MM.1S (cell line): ENCODE measurements around the gene AGER.

Experiments used
- DNase-seq: peaks from one replicate; pipeline ENCODE4 v3.0.0-alpha.2; 2015
- H2AFZ ChIP-seq: fragments of 300-600 bp; sonication (generic); 2 replicates; pipeline ENCODE4 v1.6.0; 2016; ENCODE audit warnings: antibody characterized with exemption, low read length
- H3F3A ChIP-seq: fragments of 300-600 bp; sonication (generic); 2 replicates; pipeline ENCODE4 v1.6.1; 2016; ENCODE audit warnings: mild to moderate bottlenecking, antibody characterized with exemption, low read length, moderate library complexity, mixed read lengths; ENCODE audit not compliant: insufficient read depth
- H3K27ac ChIP-seq: fragments of 300-600 bp; sonication (generic); 2 replicates; pipeline ENCODE4 v1.5.1; 2016; ENCODE audit warnings: mild to moderate bottlenecking, low read length
- H3K27me3 ChIP-seq: fragments of 300-600 bp; sonication (generic); replicated peaks from 2 replicates; pipeline ENCODE4 v1.6.0; 2016; ENCODE audit warnings: low read length; ENCODE audit not compliant: insufficient read depth
- H3K36me3 ChIP-seq: fragments of 300-600 bp; sonication (generic); replicated peaks from 2 replicates; pipeline ENCODE4 v1.6.1; 2016; ENCODE audit warnings: mild to moderate bottlenecking, low read length, mixed read lengths; ENCODE audit not compliant: insufficient read depth
- H3K4me1 ChIP-seq: fragments of 300-600 bp; sonication (generic); 2 replicates; pipeline ENCODE4 v1.6.1; 2016; ENCODE audit warnings: low read length, mixed read lengths
- H3K4me2 ChIP-seq: fragments of 300-600 bp; sonication (generic); 2 replicates; pipeline ENCODE4 v1.6.0; 2016; ENCODE audit warnings: low read depth, low read length
- H3K4me3 ChIP-seq: fragments of 300-600 bp; sonication (generic); 2 replicates; pipeline ENCODE4 v1.5.1; 2016; ENCODE audit warnings: low read length, mixed read lengths
- H3K79me2 ChIP-seq: fragments of 300-600 bp; sonication (generic); 2 replicates; pipeline ENCODE4 v1.6.1; 2016; ENCODE audit warnings: mixed run types, low read length, mixed read lengths
- H3K9ac ChIP-seq: fragments of 300-600 bp; sonication (generic); 2 replicates; pipeline ENCODE4 v1.6.1; 2016; ENCODE audit warnings: low read length, mixed read lengths
- H3K9me2 ChIP-seq: fragments of 300-600 bp; sonication (generic); replicated peaks from 2 replicates; pipeline ENCODE4 v1.6.1; 2016; ENCODE audit warnings: mild to moderate bottlenecking, low read length, mixed read lengths; ENCODE audit not compliant: insufficient read depth
- H3K9me3 ChIP-seq: fragments of 300-600 bp; sonication (generic); replicated peaks from 2 replicates; pipeline ENCODE4 v1.6.1; 2016; ENCODE audit warnings: mild to moderate bottlenecking, low read length, mixed read lengths; ENCODE audit not compliant: insufficient read depth
- H4K20me1 ChIP-seq: fragments of 300-600 bp; sonication (generic); 2 replicates; pipeline ENCODE4 v1.6.1; 2016; ENCODE audit warnings: mild to moderate bottlenecking, low read length, moderate library complexity, mixed read lengths; ENCODE audit not compliant: insufficient read depth
- CTCF ChIP-seq: fragments of 300-600 bp; sonication (generic); IDR thresholded peaks from 2 replicates; pipeline ENCODE4 v1.5.1; 2016; ENCODE audit warnings: antibody characterized with exemption, low read length, mixed read lengths
- EZH2 ChIP-seq: fragments of 300-600 bp; sonication (generic); optimal IDR thresholded peaks from 2 replicates; pipeline ENCODE3; 2017; ENCODE audit warnings: low read depth, mild to moderate bottlenecking, antibody characterized with exemption, low read length, mixed read lengths
- EZH2phosphoT487 ChIP-seq: fragments of 300-600 bp; sonication (generic); IDR thresholded peaks from 2 replicates; pipeline ENCODE4 v1.6.1; 2018; ENCODE audit warnings: antibody characterized with exemption, low read length

AGER gene

GRCh38 chr6:32168807-32169591, 15.1 kb downstream of the AGER start:
- H3K4me3 ChIP-seq: no peak overlapping the region
- H3K9me3 ChIP-seq: no peaks in the 10 kb centered on the region
- TF ChIP-seq EZH2phosphoT487: no peak
- no peak for TF ChIP-seq CTCF
- TF ChIP-seq EZH2: no peak
- no peaks in the 10 kb centered on the region for H4K20me1 ChIP-seq
- H3K27ac ChIP-seq: no peak overlapping the region
- H3F3A ChIP-seq: no peaks in the 10 kb centered on the region
- no peaks in the 10 kb centered on the region for H3K79me2 ChIP-seq
- H3K27me3 ChIP-seq: no peaks in the 10 kb centered on the region
- H3K9ac ChIP-seq: no peak overlapping the region
- no peak overlapping the region for H2AFZ ChIP-seq
- H3K9me2 ChIP-seq: no peaks in the 10 kb centered on the region
- no peaks in the 10 kb centered on the region for H3K36me3 ChIP-seq
- no peak overlapping the region for H3K4me2 ChIP-seq
- no peaks in the 10 kb centered on the region for H3K4me1 ChIP-seq
- DNase-seq: no peak

- Histone ChIP-seq H3F3A (no peaks in the 10 kb centered on the region), H4K20me1 (no peaks in the 10 kb centered on the region), H2AFZ (no peak overlapping the region), H3K36me3 (no peaks in the 10 kb centered on the region), H3K4me2 (no peak overlapping the region), H3K9ac (no peak overlapping the region), H3K4me1 (no peaks in the 10 kb centered on the region), H3K9me2 (no peaks in the 10 kb centered on the region), H3K9me3 (no peaks in the 10 kb centered on the region), H3K79me2 (no peaks in the 10 kb centered on the region), H3K27me3 (no peaks in the 10 kb centered on the region), H3K27ac (no peak overlapping the region), H3K4me3 (no peak overlapping the region)
- no peak for DNase-seq
- TF ChIP-seq EZH2phosphoT487: no peak
- no peak for TF ChIP-seq CTCF
- TF ChIP-seq EZH2: no peak
Measured at GRCh38 chr6:32168350-32168749, 15.7 kb downstream of the AGER start.

GRCh38 chr6:32167761-32168262, 16.2 kb downstream of the AGER start:
- Histone ChIP-seq H3K27me3 (no peaks in the 10 kb centered on the region), H2AFZ (no peak overlapping the region), H3K27ac (no peak overlapping the region), H3K79me2 (no peaks in the 10 kb centered on the region), H3K4me3 (no peak overlapping the region), H3F3A (no peaks in the 10 kb centered on the region), H3K4me1 (no peaks in the 10 kb centered on the region), H3K9me2 (no peaks in the 10 kb centered on the region), H3K9ac (no peak overlapping the region), H3K9me3 (no peaks in the 10 kb centered on the region), H3K36me3 (no peaks in the 10 kb centered on the region), H3K4me2 (no peak overlapping the region), H4K20me1 (no peaks in the 10 kb centered on the region)
- TF ChIP-seq EZH2 (no peak), CTCF (no peak), EZH2phosphoT487 (no peak)
- DNase-seq: no peak
